NCI-H69 (cell line): ENCODE measurements around the gene NHP2.

ENCODE experiments used
- DNase-seq: peaks from one replicate; lab custom pipeline; 2025; lab: John Stamatoyannopoulos, UW

Gene NHP2

DNA sequence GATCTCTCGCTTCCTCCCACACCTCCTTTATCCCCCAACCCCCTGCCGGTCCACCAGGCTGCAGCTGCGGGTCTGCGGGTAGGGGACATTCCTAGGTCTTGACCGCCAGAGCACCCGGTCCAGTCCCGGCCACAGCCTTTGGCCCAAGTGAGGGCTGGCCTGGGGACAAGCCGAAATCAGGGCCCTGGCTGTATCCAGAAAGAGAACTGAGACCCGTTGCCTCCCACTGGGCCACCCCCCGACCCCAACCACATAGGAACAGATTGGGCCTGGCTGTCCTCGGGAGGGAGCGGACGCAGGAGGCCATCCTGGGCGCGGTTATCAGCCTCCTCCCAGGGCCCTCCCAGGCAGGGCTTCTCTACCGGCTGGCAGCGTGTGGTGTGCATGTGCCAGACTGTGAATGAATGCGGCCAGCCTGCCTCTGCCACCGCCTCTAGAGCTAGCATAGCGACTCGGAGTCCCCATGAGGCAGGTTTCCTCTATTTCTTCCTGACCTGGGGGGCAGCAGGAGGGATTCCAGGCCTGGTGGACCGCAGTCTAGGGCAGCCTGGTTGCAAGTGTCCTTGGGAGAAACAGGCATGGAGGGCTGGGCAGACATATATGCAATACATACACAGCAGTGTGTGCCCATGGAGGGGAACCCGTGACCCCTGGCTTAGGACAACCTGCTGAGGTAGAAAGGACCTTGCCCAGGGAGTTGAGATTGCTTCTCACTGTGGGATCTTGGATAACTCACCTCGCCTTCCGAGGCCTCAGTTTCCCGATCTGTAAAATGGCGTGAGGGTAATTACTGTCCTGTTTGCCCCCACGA, 39.2 kb downstream of the NHP2 start:
- peak; percentile 38 for DNase-seq

DNA sequence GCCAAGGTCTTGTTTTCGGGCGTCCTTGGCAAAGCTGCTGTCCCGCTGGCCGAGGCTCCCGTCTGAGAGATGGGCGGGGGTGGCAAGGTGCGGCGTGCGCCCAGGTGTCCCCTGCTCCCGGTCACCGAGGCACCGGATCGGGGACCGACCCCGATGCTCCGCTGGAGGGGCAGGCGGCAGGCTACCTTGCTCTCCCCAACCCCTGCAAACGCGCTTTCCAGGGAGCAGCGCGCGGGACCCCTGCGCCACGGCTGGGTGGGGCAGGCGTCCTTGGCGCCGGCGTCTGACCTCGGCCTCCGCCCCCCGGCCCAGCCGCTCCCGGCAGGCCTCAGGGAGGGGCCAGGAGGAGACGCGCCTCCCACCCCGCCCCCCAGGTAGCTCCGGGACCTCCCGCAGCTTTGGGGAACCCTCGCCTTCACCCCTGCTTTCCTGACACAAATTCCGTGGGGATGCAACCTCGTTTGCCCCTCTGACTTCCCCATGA, 39.8 kb downstream of the NHP2 start:
- peak; percentile 38 for DNase-seq

- DNase-seq = peak; percentile 92
Observed at GRCh38 chr5:178113141-178113787, 40.4 kb downstream of the NHP2 start, which contains the start of gene N4BP3. TSS of gene N4BP3 (plus strand) at chr5:178113532. CDS start at chr5:178119584, 6,052 bp downstream.

DNA sequence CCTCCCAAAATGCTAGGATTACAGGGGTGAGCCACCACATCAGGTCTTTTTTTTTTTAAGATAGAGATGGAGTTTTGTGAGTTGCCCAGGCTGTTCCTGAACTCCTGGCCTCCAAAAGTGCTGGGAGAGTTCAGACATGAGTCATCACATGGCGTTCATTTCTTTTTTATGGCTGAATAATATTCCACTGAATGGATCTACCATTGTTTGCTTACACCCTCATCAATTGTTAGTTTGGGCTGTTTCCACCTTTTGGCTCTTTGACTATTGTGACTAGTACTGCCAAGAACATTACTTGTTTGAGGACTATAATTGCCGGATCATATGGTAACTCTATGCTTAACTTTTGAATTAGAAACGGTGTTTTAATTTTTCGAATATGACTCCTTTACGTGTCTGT, 41.1 kb downstream of the NHP2 start:
- no peak for DNase-seq

DNA sequence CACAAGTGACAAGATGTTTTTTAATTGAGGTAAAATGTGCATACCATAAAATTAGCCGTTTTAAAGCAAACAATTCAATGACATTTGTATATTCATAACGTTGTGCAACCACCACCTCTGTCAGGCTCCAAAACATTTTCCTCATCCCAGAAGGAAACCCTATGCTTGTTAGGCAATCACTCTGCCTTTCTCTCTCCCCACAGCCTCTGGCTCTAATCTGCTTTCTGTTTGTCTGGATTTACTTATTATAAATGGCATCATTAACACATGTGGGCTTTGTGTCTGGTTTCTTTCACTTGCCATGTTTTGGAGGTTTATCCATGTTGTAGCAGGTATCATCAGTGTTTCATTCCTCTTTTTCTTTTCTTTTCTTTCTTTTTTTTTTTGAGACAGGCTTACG, 41.8 kb downstream of the NHP2 start:
- no peak for DNase-seq

DNA sequence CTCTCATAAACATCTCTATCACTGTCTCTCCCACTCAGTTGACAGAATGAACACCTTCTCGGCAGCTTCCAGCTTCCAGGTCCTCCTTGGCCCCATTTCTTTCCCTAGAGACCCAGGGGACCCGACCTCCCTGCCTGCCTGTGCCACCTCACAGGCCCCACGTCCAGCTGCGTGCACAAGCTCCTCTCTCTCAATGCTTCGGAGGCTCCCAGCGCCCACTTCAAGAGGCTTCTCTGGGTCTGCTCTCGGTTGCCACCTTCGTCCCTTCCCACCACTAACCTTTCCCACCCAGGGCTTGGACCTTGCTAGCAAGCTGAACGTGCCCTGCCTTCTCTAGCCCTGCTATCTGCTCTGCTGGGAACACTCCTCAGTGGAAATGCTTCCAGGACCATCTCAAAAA, 43.2 kb downstream of the NHP2 start:
- DNase-seq = no peak

DNA sequence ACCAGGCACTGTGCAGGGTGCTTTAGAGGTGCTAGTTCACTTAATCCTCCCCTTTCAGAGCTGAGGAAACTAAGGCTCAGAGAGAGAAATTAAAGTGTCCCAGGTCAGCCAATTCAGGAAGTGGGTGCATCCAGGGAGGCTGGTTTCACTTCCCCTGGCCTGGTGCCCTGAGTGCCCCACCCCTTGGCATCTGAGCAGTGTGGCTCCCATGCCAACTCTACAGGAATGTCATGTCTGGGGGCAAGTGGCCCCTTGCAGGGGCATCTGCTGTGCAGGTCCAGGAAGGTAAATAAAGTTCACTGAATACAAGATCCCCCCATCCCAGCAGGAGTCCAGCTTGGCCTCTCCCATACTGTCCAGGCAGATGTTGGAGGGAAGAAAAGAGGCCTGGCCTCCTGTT, 44.7 kb downstream of the NHP2 start:
- no peak for DNase-seq

GRCh38 chr5:178108446-178108845, 45.2 kb downstream of the NHP2 start:
- no peak for DNase-seq

DNA sequence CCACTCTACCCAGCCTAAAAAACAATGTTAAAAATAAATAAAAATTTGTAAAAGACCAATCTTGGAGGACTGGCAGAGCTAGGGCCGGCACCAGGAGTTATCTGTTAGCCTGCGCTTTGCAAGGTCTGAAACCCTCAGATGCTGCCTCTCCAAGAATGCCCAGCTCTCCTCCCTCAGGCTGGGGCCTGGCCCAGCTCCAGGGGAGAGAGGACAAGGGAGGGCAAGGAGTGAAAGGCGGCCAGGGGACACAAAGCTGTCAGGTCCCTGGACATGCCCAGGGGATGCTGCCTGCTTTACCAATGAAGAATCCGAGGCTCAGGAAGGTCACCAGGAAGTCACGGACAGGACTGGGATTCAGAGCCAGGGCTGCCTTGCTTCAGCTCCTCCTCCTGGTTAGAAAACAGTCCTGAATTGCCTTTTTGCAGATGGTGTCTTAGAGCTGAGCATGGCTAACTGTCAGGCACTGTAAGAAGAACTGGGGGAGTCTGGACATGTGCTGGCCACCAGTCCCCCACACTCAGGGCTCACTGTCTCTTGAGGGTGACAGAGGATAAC, 45.9 kb downstream of the NHP2 start:
- no peak for DNase-seq

DNA sequence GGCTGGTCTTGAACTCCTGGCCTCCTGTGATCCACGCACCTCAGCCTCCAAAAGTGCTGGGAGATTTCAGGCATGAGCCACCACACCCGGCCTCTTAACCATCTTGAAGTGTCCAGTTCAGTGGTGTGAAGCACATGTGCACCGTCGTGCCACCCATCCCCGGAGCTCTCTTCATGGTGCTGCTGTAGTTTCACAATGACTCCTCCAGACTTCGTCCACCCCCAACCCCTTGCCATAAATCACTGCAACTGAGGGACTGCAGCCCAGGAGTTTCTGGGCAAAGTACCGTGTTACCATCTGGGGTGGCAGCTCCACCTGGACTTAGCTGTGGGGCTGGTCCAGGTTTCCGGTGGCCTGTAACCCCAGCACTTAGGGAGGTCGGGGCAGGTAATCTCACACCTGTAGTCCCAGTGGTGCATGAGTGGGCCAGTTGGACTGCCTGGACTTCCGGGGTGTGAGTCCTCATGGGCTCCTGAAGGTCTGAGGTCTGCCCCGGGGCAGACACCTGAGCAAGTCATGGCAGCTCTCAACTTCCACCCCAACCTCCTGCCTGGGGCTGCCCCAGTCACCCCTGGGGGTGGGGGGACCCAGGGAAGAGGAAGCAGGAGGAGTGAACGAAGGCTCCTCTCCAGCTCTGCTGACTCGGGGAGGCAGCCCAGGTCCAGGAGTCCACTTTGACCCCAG, 47.0 kb downstream of the NHP2 start:
- no peak for DNase-seq

DNA sequence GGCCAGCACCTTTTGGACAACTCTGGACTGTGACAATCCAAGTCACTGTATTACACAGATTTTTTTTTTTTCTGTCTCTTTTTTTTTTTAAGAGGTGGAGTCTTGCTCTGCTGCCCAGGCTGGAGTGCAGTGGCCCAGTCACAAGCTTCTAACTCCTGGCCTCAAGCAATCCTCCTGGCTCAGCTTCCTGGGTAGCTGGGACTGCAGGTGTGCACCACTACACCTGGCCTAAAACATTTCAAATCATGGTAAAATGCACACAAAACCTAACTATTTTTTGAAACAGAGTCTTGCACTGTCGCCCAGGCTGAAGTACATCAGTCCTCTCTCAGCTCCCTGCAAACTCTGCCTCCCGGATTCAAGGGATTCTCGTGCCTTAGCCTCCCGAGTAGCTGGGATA, 47.6 kb downstream of the NHP2 start:
- no peak for DNase-seq

GRCh38 chr5:178104492-178104891, 49.2 kb downstream of the NHP2 start:
- DNase-seq = no peak

- no peak for DNase-seq
Observed at GRCh38 chr5:178103612-178104011, 50.1 kb downstream of the NHP2 start.
